ENCODE data around the gene IL6ST.

The IL6ST gene

DNA sequence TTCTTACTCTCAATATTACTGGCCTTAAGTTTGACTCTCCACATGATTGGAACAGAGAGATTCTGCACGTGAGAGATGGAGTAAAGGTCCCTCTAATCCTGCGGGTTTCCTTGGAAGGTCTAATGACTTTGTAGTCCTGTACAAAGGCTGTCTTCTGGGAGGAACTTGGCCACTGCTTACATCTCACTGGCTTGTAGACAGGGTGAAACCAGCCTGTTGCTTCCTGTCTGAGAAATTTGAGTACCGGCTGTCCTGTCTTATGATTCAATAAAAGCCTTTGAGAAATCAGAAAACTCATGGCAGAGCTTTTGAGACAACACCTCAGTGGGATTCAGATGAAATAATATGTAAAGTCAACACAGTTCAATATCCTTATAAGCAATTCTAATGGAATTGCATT, 100.6 kb downstream of the IL6ST start:
- no peak for DNase-seq

GRCh38 chr5:55892479-55892878, 102.3 kb downstream of the IL6ST start:
- DNase-seq: no peak

- DNase-seq: no peak
Measured at GRCh38 chr5:55888205-55888604, 106.6 kb downstream of the IL6ST start.

DNA sequence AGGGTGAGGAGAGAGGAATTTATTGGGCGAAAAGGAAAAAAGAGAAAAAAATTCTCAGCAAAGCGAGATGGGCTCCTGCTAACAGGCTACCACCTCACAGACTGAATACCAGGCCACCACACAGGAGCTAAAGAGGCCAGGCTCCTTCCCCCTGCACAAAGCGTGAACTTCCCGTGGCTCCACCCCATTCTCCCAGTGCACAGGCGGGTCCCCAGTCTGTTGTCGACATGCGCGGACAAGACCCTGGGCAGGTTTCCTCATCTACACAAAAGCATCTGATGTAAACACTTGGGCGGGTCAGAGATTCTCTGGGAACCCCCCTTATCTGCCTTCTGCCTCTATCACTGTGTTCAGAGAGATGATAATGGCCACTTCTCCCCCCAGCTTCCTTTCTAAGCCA, 109.4 kb downstream of the IL6ST start:
- DNase-seq: no peak
